ENCODE results near the gene HJURP. TPM values are rescaled to one million over a fixed set of nuclear protein-coding genes. Genes with fewer than 3 reads are reported as not detected.

The HJURP gene
- total and polyA plus RNA-seq, 2 donors (not counting 3 experiments of a cell fraction or from before 2014, with no cell fraction given), result 34.4 to 60.9 TPM

DNA sequence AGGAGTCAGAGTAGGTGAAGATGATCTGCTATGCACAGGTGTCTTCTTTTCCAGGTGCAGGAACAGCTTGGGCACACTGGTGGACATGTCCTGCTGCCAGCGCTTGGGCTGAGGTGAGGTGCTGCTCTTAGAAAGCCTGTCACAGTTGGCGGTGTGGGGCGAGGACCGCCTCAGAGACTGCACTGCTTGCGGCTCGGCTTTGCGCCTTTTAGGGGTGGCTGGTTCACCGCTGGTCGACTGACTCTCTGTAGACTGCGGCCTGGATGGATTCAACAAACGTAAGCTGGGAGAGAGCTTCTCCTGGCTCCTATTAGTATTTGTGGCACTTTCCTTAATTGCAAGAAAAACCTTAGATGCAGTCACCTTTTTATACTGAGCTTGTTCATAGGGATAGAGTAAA lies 12.1 kb upstream of the HJURP start:
- H3K4me2 ChIP-seq (ENCODE audit: insufficient read depth, low read length), result no peak overlapping the region
- intact Hi-C loops (cut with micrococcal nuclease) (loop anchor here (5.0 kb wide), 1 partner anchor 299 kb away; the partner anchor contains the start of gene USP40), dilution Hi-C loops (cut with MboI; ENCODE audit: extremely low pct_ligation_motif_present, low sequenced_read_pairs) (no loop called here)
- no TSS peak for BruUV-seq (replicated peaks)
- POLR2A ChIA-PET, result no interaction called here
- H3K4me1 ChIP-seq (ENCODE audit: control insufficient read depth, extremely low read depth, insufficient read depth, low read length), result peaks cover 5% of the 10 kb centered on the region
- H2AFZ ChIP-seq (ENCODE audit: low read depth, low read length), result no peak overlapping the region
- no peaks in the 10 kb centered on the region for H3K9me3 ChIP-seq (replicated peaks; ENCODE audit: control insufficient read depth, insufficient read depth, low read length)
- TF ChIP-seq EZH2 (IDR thresholded peaks at IDR 0.05; ENCODE audit: borderline replicate concordance, low read depth, low read length, severe bottlenecking) (no peak), FOS (IDR thresholded peaks at IDR 0.05; ENCODE audit: borderline replicate concordance, insufficient read depth, low read length) (no peak), JUN (IDR thresholded peaks at IDR 0.05; ENCODE audit: borderline replicate concordance, insufficient read depth, insufficient read length, low read depth) (no peak), GATA2 (IDR thresholded peaks at IDR 0.05; ENCODE audit: insufficient read depth, insufficient read length, low read depth, low read length) (no peak), MYC (IDR thresholded peaks at IDR 0.05; ENCODE audit: low read depth, low read length) (no peak), POLR2AphosphoS5 (IDR thresholded peaks at IDR 0.05; ENCODE audit: insufficient read depth, low read depth, low read length) (no peak), POLR2A (IDR thresholded peaks at IDR 0.05; ENCODE audit: low read depth, low read length) (no peak)
- TF ChIP-seq, protein P1, sequence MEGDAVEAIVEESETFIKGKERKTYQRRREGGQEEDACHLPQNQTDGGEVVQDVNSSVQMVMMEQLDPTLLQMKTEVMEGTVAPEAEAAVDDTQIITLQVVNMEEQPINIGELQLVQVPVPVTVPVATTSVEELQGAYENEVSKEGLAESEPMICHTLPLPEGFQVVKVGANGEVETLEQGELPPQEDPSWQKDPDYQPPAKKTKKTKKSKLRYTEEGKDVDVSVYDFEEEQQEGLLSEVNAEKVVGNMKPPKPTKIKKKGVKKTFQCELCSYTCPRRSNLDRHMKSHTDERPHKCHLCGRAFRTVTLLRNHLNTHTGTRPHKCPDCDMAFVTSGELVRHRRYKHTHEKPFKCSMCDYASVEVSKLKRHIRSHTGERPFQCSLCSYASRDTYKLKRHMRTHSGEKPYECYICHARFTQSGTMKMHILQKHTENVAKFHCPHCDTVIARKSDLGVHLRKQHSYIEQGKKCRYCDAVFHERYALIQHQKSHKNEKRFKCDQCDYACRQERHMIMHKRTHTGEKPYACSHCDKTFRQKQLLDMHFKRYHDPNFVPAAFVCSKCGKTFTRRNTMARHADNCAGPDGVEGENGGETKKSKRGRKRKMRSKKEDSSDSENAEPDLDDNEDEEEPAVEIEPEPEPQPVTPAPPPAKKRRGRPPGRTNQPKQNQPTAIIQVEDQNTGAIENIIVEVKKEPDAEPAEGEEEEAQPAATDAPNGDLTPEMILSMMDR (IDR thresholded peaks at IDR 0.05; ENCODE audit: extremely low read depth in 1 of 2, insufficient read depth in 1 of 2, low read depth in 1 of 2, low read length in 2 of 2), result no peak
- TF ChIP-seq, protein P2, sequence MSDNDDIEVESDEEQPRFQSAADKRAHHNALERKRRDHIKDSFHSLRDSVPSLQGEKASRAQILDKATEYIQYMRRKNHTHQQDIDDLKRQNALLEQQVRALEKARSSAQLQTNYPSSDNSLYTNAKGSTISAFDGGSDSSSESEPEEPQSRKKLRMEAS (IDR thresholded peaks at IDR 0.05; ENCODE audit: insufficient read depth, insufficient read length), result no peak
- CTCF ChIA-PET, result no interaction called here
- H3K4me3 ChIP-seq (replicated peaks in 1 of 3; ENCODE audit: insufficient read depth in 1 of 3, low read depth in 1 of 3, low read length in 3 of 3), result no peak overlapping the region
- no peak overlapping the region for H3K27ac ChIP-seq (ENCODE audit: insufficient read depth, low read depth, low read length)
- peaks cover 3 to 20% of the 10 kb centered on the region in 2 experiments for H3K27me3 ChIP-seq (ENCODE audit: control insufficient read depth in 2 of 2, insufficient read depth in 2 of 2, low read length in 2 of 2)
- no peaks in the 10 kb centered on the region for H3K79me2 ChIP-seq (ENCODE audit: control insufficient read depth, insufficient read depth, low read length)
- H3K9ac ChIP-seq (replicated peaks; ENCODE audit: extremely low read depth, insufficient read depth, low read length), result no peak overlapping the region
- no peaks in the 10 kb centered on the region for H3K36me3 ChIP-seq (ENCODE audit: control insufficient read depth in 2 of 2, extremely low read depth in 1 of 2, insufficient read depth in 2 of 2, low read length in 2 of 2)
- H4K20me1 ChIP-seq (replicated peaks; ENCODE audit: control insufficient read depth, extremely low read depth, insufficient read depth, low read length), result no peaks in the 10 kb centered on the region
- FAIRE-seq, result no peak
- no peak for DNase-seq (ENCODE audit: low read depth, low spot score)
- H3K9me1 ChIP-seq (replicated peaks; ENCODE audit: control insufficient read depth, extremely low read depth, insufficient read depth, low read length), result no peaks in the 10 kb centered on the region
